HG02938 (cell line): ENCODE measurements around the gene GOLPH3L.
"Not testable (repeated sequence)": the region's sequence is repeated elsewhere in the genome, so short reads cannot be mapped to it uniquely, and the experiment has no call there.

Experiments used
- ATAC-seq: cut with Tn5 transposase; IDR thresholded peaks from one replicate; pipeline ENCODE4 v1.9.1; 2021; ENCODE audit warnings: mild to moderate bottlenecking, moderate library complexity; ENCODE audit not compliant: unreplicated experiment

Gene GOLPH3L

DNA sequence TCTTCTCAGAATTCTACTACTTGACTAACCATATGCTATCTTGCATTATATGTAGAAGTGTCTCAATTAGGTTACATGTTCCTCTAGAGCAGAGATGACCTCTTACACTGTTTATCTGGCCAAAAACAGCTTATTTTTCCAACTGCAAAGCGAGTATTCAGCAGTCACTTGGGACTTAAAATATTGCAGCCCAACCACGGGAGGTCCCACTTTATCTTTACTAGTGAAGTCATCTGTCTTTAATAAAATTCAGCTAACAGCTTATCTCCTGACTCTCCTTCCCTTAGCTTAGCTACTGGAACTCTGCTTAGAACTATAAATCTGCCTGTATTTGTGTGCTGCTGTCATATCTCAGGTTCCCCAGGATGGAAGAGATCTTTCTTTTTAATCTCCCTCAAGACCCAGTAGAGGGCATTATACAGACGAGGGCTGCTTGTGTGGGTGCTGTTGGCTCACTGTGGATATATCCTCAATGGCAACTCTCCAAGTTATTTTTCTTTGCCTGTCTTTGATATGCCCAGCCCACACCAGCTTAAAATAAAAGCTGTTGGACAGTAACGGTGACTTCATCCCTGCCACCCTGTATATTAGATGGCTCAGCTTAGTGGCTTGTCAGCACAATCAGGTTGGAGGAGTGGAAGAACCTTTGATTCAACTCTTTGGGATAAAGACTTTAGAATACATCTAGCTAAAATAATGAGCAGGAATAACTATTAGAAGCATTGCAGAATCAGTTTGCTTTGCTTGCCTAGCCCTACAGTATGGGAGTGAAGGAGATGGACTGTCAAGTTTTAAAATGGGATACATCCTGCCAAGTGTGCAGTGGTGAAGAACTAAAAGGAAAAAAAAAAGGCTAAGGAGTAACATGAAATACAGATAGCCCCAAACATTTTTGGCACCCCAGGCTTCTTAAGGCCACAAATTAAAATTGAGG, 77.1 kb downstream of the GOLPH3L start:
- ATAC-seq, result no peak

DNA sequence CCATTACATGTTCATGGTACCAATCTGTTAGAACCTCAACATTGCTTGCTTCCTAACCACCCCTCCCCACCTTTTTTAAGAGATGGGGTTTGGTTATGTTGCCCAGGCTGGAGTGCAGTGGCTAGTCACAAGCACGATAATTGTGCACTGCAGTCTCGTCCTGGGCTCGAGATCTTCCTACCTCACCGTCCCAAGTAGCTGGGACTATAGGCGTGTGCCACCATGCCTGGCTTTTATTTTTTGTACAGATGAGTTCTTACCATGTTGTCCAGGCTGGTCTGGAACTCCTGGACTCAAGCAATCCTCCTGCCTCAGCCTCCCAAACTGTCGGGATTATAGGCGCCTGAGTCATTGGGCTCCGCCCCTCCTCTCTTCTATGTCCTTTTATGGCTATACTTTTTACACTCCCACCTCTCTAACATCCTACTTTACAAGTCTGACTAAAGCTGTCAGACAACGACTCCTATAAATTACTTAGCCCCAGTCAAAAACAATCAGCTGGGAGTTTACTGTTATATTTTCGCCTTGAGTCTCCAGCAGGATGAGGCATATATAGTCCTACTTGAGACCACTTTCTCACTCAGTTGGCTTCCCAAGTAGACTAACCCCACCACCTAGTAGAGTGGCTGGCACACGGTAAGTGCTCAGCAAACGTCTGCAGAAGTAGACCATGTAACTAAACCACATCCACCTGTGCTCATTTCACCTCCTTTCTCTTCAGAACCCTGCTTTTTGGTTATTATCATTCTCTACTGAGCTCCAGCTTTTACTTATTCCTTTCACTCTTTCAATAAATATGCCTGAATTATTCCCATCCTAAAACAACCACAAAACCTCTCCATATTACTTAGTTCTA, 81.4 kb downstream of the GOLPH3L start:
- no peak for ATAC-seq

DNA sequence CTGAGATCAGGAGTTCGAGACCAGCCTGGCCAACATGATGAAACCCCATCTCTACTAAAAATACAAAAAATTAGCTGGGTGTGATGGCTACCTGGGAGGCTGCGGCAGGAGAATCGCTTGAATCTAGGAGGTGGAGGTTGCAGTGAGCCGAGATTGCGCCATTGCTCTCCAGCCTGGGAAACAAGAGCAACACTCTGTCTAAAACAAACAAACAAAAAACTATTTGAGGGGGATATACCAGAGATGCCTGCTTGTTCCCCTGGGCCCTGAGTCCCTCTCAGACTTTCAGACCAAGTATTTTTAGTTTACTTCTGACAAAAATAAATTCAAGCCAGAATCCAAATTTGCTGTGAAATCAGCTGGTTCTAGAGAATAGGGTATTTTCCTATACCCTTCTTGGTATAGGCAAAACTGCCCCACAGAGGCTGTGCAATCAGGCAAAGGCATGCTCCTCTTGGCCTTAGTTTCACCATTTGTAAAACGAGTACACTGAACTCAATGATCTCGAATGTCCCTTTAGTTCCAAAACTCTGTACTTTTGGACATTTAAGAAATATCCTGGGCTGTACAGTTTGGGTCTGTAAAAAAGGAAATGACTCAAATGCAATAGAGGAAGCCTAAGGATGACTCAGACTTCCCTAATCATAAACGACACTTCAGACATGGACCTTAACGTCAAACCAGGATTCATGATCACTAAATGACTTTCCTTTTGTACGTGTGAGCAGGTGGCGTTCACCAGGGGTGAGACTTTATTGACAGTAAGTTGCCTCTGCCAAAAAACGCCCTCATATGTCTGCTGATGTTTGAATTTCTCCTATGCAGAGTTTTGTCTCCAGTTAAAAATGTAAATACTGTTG, 83.7 kb downstream of the GOLPH3L start:
- ATAC-seq, result no peak

DNA sequence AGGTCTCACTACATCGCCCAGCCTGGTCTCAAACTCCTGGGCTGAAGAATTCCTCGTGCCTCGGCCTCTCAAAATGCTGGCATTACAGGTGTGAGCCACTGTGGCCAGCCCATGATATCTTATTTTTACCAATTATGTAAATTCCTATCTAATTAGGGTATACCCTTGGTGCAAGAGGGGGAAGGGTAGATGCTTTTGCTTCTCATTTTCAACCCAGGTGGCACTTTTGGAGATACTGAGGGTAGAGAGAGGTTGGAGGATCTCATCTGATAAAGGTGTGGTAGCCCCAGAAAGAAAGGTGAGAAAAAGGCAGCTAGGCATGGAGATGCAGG, 85.0 kb downstream of the GOLPH3L start:
- no peak for ATAC-seq

DNA sequence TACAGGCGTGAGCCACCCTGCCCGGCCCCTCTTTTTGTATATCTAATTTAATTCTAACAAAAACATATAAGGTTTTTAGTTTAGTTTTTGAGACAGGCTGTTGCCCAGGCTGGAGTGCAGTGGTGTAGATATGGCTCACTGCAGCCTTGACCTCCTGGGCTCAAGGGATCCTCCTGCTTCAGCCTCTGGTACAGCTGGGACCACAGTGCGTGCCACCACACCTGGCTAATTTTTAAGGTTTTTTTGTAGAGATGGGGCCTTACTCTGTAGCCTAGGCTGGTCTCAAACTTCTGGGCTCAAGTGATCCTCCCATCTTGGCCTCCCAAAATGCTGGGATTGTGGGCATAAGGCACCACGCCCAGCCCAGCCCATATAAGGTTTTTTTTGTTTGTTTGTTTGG, 86.4 kb downstream of the GOLPH3L start:
- ATAC-seq, result no peak

DNA sequence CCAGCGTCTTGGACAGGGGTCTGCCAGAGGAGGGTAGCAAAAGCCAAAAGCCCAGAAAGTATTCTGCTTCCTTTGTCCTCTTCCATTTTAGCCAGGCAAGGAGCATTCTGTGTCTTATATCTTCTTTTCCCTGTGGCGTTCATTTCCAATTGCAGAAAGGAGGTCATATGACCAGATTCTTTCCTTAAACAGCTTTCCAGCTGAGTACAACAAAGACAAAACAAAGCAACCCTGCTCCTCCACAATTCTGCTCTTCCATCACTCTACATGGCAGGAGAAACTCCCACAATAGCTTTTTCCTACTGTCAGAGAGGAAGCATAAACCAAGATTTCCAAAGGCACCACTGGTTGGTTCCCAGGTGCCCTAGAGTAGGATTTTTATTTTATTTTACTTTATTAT, 87.2 kb downstream of the GOLPH3L start:
- no peak for ATAC-seq

DNA sequence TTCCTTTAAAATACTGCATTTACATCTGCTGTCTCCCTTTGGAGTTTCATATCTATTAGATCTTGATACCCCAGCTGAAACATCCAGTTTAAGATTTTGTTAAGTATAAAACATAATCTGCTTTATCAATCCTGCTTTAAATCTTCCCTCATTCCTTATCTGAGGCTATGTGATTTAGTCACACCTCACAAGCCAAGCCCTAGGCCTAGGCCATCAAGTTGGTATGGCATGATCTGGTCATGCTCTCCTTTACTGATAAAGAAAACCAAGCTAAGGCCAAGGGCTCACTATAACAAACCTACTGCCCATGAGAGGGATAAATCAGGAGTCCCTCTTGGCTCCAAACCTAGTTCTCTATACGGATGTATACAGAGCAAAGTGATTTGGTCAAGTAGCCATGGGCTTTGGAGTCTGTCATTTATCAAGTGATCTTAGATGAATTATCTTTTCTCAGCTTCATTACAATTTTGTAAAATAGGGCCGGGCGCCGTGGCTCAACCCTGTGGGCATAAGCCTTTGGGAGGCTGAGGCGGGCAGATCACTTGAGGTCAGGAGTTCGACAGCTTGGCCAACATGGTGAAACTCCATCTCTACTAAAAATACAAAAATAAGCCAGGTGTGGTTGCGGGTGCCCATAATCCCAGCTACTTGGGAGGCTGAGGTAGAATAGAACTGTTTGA, 90.4 kb downstream of the GOLPH3L start:
- ATAC-seq, result no peak

DNA sequence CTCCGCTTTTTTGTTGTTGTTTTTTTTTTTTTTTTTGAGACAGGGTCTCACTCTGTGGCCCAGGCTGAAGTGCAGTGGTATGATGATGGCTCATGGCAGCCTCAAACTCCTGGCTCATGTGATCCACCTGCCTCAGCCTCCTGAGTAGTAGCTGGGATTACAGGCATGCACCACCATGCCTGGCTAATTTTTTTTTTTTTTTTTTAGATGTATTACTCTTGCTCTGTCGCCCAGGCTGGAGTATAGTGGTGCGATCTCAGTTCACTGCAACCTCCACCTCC, 91.6 kb downstream of the GOLPH3L start:
- not testable (repeated sequence) for ATAC-seq

DNA sequence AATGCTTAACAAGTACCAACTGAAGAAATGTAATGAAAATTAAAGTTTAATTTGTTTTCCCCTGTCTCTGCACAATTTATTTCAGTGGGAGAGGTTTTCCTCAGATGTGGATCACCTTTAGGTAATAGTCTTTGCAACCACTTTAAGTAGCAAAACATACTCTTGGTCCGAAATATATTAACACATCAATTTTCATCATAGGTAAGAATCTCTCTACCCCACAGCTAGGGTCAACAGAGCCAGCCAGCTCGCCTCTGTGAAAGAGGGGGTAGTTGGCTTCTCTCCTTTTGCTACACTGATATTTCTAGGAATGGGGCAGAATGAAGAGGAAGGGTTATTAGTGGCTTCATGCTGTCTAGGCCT, 92.7 kb downstream of the GOLPH3L start:
- no peak for ATAC-seq

DNA sequence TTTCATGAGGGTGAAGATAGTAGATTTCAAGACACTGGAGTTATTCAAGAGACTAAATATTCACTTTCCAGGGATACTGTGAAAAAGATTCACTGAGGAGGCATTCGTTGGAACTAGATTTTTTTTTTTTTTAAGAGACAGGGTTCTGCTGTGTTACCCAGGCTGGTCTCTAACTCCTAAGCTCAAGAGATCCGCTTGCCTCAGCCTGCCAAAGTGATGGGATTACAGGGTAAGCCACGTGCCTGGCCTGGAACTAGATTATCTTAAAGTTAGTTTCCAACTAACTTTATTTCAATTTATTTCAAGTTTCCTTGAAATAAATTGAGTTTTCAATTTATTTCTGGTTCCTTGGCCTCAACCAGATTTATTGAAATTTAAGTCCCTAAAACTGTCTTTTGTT, 93.2 kb downstream of the GOLPH3L start:
- ATAC-seq, result no peak

DNA sequence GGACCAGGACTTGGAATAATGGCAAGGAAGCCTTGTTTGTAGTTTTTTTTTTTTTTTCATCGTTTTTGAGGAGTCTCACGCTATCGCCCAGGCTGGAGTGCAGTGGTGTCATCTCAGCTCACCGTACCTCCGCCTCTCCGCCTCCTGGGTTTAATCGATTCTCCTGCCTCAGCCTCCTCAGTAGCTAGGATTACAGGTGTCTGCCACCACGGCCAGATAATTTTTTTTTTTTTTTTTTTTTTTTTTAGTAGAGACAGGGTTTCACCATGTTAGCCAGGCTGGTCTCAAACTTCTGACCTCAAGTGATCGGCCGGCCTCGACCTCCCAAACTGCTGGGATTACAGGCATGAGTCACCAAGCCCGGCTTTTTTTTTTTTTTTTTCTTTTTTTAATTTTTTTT, 94.6 kb downstream of the GOLPH3L start:
- not testable (repeated sequence) for ATAC-seq

DNA sequence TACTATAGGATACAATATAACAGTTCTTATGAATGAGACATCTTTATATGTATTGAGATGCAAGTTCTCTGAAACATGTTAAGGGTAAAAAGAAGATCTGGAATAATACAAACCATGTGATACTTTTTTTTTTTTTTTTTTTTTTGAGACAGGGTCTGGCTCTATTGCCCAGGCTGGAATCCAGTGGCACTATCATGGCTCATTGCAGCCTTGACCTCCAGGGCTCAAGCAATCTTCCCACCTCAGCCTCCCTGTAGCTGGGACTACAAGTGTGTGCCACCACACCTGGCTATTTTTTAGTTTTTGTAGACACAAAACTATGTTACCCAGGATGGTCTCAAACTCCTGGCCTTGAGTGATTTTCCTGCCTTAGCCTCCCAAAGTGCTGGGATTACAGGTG, 95.4 kb downstream of the GOLPH3L start:
- no peak for ATAC-seq

DNA sequence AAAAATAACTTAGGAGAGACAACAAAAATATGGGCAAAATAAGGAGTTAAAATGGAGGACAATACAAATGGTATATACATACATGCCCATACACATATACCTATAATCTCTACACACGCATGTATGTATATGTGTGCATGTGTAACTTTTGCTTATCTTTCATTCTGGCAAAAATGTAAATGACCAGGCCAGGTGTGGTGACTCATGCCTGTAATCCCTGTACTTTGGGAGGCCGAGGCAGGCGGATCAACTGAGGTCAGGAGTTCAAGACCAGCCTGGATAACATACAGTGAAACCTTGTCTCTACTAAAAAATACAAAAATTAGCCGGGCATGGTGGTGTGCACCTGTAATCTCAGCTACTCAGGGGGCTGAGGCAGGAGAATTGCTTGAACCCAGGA, 98.6 kb downstream of the GOLPH3L start:
- not testable (repeated sequence) for ATAC-seq

DNA sequence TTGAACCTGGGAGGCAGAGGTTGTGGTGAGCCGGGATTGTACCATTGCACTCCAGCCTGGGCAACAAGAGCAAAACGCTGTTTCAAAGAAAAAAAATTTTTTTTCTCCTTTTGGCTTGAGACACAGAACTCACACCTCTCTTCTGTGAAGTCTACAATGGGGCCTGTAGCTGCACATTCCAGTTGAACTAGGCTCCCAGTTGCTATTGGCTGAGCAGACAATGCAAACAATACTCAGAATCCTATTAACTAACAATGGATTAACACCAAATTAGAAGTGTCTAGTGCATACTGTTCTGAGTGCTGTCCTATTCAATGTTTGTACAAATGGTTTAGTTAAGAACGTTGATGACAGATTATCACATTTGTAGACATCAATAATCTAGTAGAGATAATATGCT, 100.0 kb downstream of the GOLPH3L start:
- ATAC-seq, result no peak
